Measurements from ENCODE around the gene CYFIP1. TPM values are rescaled to one million over a fixed set of nuclear protein-coding genes. Genes with fewer than 3 reads are reported as not detected.
A peak's percentile ranks its signal among the peaks of the same experiment; 100 is the strongest.

CYFIP1 gene
- total and polyA plus RNA-seq, 11 donors, result 7.6 to 111 (median 32.8) TPM

GRCh38 chr15:22903961-22904534 is 76.1 kb downstream of the CYFIP1 start:
- H3K27me3 ChIP-seq, result no peaks in the 10 kb centered on the region
- H3K36me3 ChIP-seq, result peaks cover 6 to 98% (median 86%) of the 10 kb centered on the region in 9 donors
- no peaks in the 10 kb centered on the region for H3K9me3 ChIP-seq
- DNase-seq (no peak), ATAC-seq (peak in 2 of 4 donors; percentile 20 to 43)
- no peaks in the 10 kb centered on the region for H3K4me1 ChIP-seq
- H3K27ac ChIP-seq, result no peak overlapping the region
- WGBS, 4 donors, result 81 to 87% (median 84%) methylated on average over 17 to 19 of the region's 19 CpGs
- TF ChIP-seq POLR2A (IDR thresholded peaks at IDR 0.05) (no peak), CTCF (IDR thresholded peaks at IDR 0.05) (no peak)
- intact Hi-C loops (cut with DNase I), result no loop called here
- H3K4me3 ChIP-seq, result no peak overlapping the region

- Histone ChIP-seq H3K27ac (no peak overlapping the region), H3K27me3 (no peaks in the 10 kb centered on the region), H3K4me1 (no peaks in the 10 kb centered on the region), H3K36me3 (peaks cover 3 to 98% (median 86%) of the 10 kb centered on the region in 9 donors), H3K9me3 (no peaks in the 10 kb centered on the region), H3K4me3 (no peak overlapping the region)
- no peak for ATAC-seq
- no peak for DNase-seq
- intact Hi-C loops (cut with DNase I), result no loop called here
- TF ChIP-seq POLR2A (IDR thresholded peaks at IDR 0.05) (no peak), CTCF (IDR thresholded peaks at IDR 0.05) (no peak)
- WGBS, 4 donors, result 75 to 95% (median 91%) methylated on average over 4 to 18 of the region's 18 CpGs
Observed at GRCh38 chr15:22903427-22903826, 76.7 kb downstream of the CYFIP1 start.

- no peak for TF ChIP-seq POLR2A (IDR thresholded peaks at IDR 0.05)
- TF ChIP-seq CTCF (IDR thresholded peaks at IDR 0.05), result no peak
- Histone ChIP-seq H3K36me3 (peaks cover 3 to 97% (median 86%) of the 10 kb centered on the region in 9 donors), H3K9me3 (no peaks in the 10 kb centered on the region), H3K27me3 (no peaks in the 10 kb centered on the region), H3K4me1 (no peaks in the 10 kb centered on the region), H3K4me3 (no peak overlapping the region), H3K27ac (no peak overlapping the region)
- ATAC-seq, result peak in 1 of 4 donors; percentile 23
- intact Hi-C loops (cut with DNase I), result no loop called here
- WGBS, 4 donors, result 93 to 96% (median 95%) methylated on average over 9 to 11 of the region's 11 CpGs
- no peak for DNase-seq
Observed at GRCh38 chr15:22902981-22903380, 77.2 kb downstream of the CYFIP1 start.

GRCh38 chr15:22902578-22902977 is 77.6 kb downstream of the CYFIP1 start:
- WGBS, 4 donors, result 81 to 94% (median 91%) methylated on average over 8 to 12 of the region's 12 CpGs
- intact Hi-C loops (cut with DNase I), result no loop called here

More at GRCh38 chr15:22902578-22902977, 77.6 kb downstream of the CYFIP1 start:
- Histone ChIP-seq H3K9me3 (no peaks in the 10 kb centered on the region), H3K36me3 (peaks cover 3 to 97% (median 86%) of the 10 kb centered on the region in 9 donors), H3K4me3 (no peak overlapping the region), H3K27me3 (no peaks in the 10 kb centered on the region), H3K27ac (no peak overlapping the region), H3K4me1 (no peaks in the 10 kb centered on the region)
- TF ChIP-seq POLR2A (IDR thresholded peaks at IDR 0.05) (no peak), CTCF (IDR thresholded peaks at IDR 0.05) (no peak)
- ATAC-seq, result no peak
- DNase-seq, result no peak

Data from heart left ventricle (tissue), 16 donors.